MM.1S (cell line): Measurements from ENCODE around the gene TNFRSF8.

Experiments used
- DNase-seq: peaks from one replicate; pipeline ENCODE4 v3.0.0-alpha.2; 2015
- H2AFZ ChIP-seq: fragments of 300-600 bp; sonication (generic); 2 replicates; pipeline ENCODE4 v1.6.0; 2016; ENCODE audit warnings: antibody characterized with exemption, low read length
- H3F3A ChIP-seq: fragments of 300-600 bp; sonication (generic); 2 replicates; pipeline ENCODE4 v1.6.1; 2016; ENCODE audit warnings: mild to moderate bottlenecking, antibody characterized with exemption, low read length, moderate library complexity, mixed read lengths; ENCODE audit not compliant: insufficient read depth
- H3K27ac ChIP-seq: fragments of 300-600 bp; sonication (generic); 2 replicates; pipeline ENCODE4 v1.5.1; 2016; ENCODE audit warnings: mild to moderate bottlenecking, low read length
- H3K27me3 ChIP-seq: fragments of 300-600 bp; sonication (generic); replicated peaks from 2 replicates; pipeline ENCODE4 v1.6.0; 2016; ENCODE audit warnings: low read length; ENCODE audit not compliant: insufficient read depth
- H3K36me3 ChIP-seq: fragments of 300-600 bp; sonication (generic); replicated peaks from 2 replicates; pipeline ENCODE4 v1.6.1; 2016; ENCODE audit warnings: mild to moderate bottlenecking, low read length, mixed read lengths; ENCODE audit not compliant: insufficient read depth
- H3K4me1 ChIP-seq: fragments of 300-600 bp; sonication (generic); 2 replicates; pipeline ENCODE4 v1.6.1; 2016; ENCODE audit warnings: low read length, mixed read lengths
- H3K4me2 ChIP-seq: fragments of 300-600 bp; sonication (generic); 2 replicates; pipeline ENCODE4 v1.6.0; 2016; ENCODE audit warnings: low read depth, low read length
- H3K4me3 ChIP-seq: fragments of 300-600 bp; sonication (generic); 2 replicates; pipeline ENCODE4 v1.5.1; 2016; ENCODE audit warnings: low read length, mixed read lengths
- H3K79me2 ChIP-seq: fragments of 300-600 bp; sonication (generic); 2 replicates; pipeline ENCODE4 v1.6.1; 2016; ENCODE audit warnings: mixed run types, low read length, mixed read lengths
- H3K9ac ChIP-seq: fragments of 300-600 bp; sonication (generic); 2 replicates; pipeline ENCODE4 v1.6.1; 2016; ENCODE audit warnings: low read length, mixed read lengths
- H3K9me2 ChIP-seq: fragments of 300-600 bp; sonication (generic); replicated peaks from 2 replicates; pipeline ENCODE4 v1.6.1; 2016; ENCODE audit warnings: mild to moderate bottlenecking, low read length, mixed read lengths; ENCODE audit not compliant: insufficient read depth
- H3K9me3 ChIP-seq: fragments of 300-600 bp; sonication (generic); replicated peaks from 2 replicates; pipeline ENCODE4 v1.6.1; 2016; ENCODE audit warnings: mild to moderate bottlenecking, low read length, mixed read lengths; ENCODE audit not compliant: insufficient read depth
- H4K20me1 ChIP-seq: fragments of 300-600 bp; sonication (generic); 2 replicates; pipeline ENCODE4 v1.6.1; 2016; ENCODE audit warnings: mild to moderate bottlenecking, low read length, moderate library complexity, mixed read lengths; ENCODE audit not compliant: insufficient read depth
- EZH2 ChIP-seq: fragments of 300-600 bp; sonication (generic); optimal IDR thresholded peaks from 2 replicates; pipeline ENCODE3; 2017; ENCODE audit warnings: low read depth, mild to moderate bottlenecking, antibody characterized with exemption, low read length, mixed read lengths
- EZH2phosphoT487 ChIP-seq: fragments of 300-600 bp; sonication (generic); IDR thresholded peaks from 2 replicates; pipeline ENCODE4 v1.6.1; 2018; ENCODE audit warnings: antibody characterized with exemption, low read length
- TF ChIP-seq, protein P1 (sequence below): fragments of 300-600 bp; sonication (generic); IDR thresholded peaks from 2 replicates; pipeline ENCODE4 v1.5.1; 2016; ENCODE audit warnings: antibody characterized with exemption, low read length, mixed read lengths

TNFRSF8 gene

DNA sequence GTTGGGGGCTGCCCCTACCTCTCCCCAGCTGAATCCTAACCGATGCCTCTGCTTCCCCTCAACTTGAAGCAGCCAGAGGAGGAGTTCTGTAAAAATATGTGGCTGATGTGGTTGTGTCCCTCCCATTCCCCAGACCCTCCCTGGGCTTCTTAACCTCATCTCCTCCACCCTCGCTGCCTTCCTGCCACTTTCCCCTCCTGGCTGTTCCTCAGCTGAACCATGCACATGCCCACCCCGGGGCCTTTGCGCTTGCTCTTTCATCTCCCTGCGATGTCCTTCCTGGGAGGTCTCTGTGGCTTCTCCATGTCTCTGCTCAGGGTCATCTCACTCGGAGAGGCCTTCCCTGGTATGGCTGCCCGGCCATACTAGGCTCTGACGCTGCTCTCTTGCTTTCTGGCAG lies 34.9 kb upstream of the TNFRSF8 start:
- no peak overlapping the region for H3K4me3 ChIP-seq
- TF ChIP-seq EZH2phosphoT487 (no peak), EZH2 (no peak)
- TF ChIP-seq, protein P1, sequence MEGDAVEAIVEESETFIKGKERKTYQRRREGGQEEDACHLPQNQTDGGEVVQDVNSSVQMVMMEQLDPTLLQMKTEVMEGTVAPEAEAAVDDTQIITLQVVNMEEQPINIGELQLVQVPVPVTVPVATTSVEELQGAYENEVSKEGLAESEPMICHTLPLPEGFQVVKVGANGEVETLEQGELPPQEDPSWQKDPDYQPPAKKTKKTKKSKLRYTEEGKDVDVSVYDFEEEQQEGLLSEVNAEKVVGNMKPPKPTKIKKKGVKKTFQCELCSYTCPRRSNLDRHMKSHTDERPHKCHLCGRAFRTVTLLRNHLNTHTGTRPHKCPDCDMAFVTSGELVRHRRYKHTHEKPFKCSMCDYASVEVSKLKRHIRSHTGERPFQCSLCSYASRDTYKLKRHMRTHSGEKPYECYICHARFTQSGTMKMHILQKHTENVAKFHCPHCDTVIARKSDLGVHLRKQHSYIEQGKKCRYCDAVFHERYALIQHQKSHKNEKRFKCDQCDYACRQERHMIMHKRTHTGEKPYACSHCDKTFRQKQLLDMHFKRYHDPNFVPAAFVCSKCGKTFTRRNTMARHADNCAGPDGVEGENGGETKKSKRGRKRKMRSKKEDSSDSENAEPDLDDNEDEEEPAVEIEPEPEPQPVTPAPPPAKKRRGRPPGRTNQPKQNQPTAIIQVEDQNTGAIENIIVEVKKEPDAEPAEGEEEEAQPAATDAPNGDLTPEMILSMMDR = no peak
- H3K9ac ChIP-seq = no peak overlapping the region
- H3K36me3 ChIP-seq = no peaks in the 10 kb centered on the region
- H3K9me3 ChIP-seq = no peaks in the 10 kb centered on the region
- H2AFZ ChIP-seq = no peak overlapping the region
- H3K9me2 ChIP-seq = no peaks in the 10 kb centered on the region
- no peaks in the 10 kb centered on the region for H3K27me3 ChIP-seq
- no peaks in the 10 kb centered on the region for H3K4me1 ChIP-seq
- H3F3A ChIP-seq = no peaks in the 10 kb centered on the region
- no peak overlapping the region for H3K27ac ChIP-seq
- H3K79me2 ChIP-seq = no peaks in the 10 kb centered on the region
- no peak for DNase-seq
- no peak overlapping the region for H3K4me2 ChIP-seq
- no peaks in the 10 kb centered on the region for H4K20me1 ChIP-seq

GRCh38 chr1:12028957-12029511 lies 34.1 kb upstream of the TNFRSF8 start:
- Histone ChIP-seq H3K36me3 (no peaks in the 10 kb centered on the region), H3K9me2 (no peaks in the 10 kb centered on the region), H3K9me3 (no peaks in the 10 kb centered on the region), H3K4me3 (no peak overlapping the region), H3K4me1 (no peaks in the 10 kb centered on the region), H2AFZ (no peak overlapping the region), H3K79me2 (no peaks in the 10 kb centered on the region), H3K4me2 (no peak overlapping the region), H3K27me3 (no peaks in the 10 kb centered on the region), H4K20me1 (no peaks in the 10 kb centered on the region), H3F3A (no peaks in the 10 kb centered on the region), H3K9ac (no peak overlapping the region), H3K27ac (no peak overlapping the region)
- no peak for DNase-seq
- TF ChIP-seq, protein P1 = no peak
- TF ChIP-seq EZH2 = no peak
- TF ChIP-seq EZH2phosphoT487 = no peak

DNA sequence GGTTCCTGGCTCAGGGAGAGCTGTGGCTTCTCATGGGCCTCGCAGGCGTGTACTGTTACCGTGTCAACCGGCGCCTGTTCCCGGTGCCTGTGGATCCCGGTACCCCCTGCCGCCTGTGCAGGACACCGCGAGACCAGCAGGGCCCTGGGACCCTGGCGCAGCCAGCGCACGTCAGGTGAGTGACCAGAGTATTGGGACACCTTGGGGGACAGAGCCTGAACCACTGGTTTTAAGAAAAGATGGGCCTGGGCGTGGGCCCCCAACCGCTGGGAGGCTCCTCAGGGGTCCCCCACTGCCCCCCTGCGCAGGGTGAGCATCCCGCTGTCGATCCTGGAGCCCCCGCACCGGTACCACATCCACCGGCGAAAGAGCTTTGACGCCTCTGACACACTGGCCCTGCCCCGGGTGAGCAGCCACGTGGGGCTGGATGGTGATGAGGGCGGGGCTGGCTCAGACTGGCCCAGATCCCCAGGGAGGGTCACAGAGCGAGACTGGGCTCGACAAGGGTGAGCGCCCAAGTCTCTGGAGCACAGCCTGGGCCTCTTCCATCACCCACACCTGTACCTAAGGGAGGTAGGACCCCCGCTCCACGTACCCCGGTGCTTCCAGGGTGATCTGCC lies 33.3 kb upstream of the TNFRSF8 start:
- H3K36me3 ChIP-seq = no peaks in the 10 kb centered on the region
- TF ChIP-seq EZH2 (no peak), EZH2phosphoT487 (no peak)
- TF ChIP-seq, protein P1 = no peak
- H3K9me2 ChIP-seq = no peaks in the 10 kb centered on the region
- no peak overlapping the region for H3K27ac ChIP-seq
- H3K9me3 ChIP-seq = no peaks in the 10 kb centered on the region
- no peaks in the 10 kb centered on the region for H4K20me1 ChIP-seq
- H3K79me2 ChIP-seq = no peaks in the 10 kb centered on the region
- no peaks in the 10 kb centered on the region for H3F3A ChIP-seq
- H3K4me2 ChIP-seq = no peak overlapping the region
- no peak overlapping the region for H3K4me3 ChIP-seq
- no peaks in the 10 kb centered on the region for H3K27me3 ChIP-seq
- no peak overlapping the region for H3K9ac ChIP-seq
- H2AFZ ChIP-seq = no peak overlapping the region
- DNase-seq = no peak
- no peaks in the 10 kb centered on the region for H3K4me1 ChIP-seq
